Measurements from ENCODE around the gene ATG2B.

GRCh38 chr14:96229315-96229714, 133.8 kb downstream of the ATG2B start:
- TF ChIP-seq ZNF551 (CRISPR knock-in tag; IDR thresholded peaks at IDR 0.05) = no peak
- TF ChIP-seq ZNF511 (CRISPR knock-in tag; IDR thresholded peaks at IDR 0.05) = no peak
